GM12892 (cell line): ENCODE results near the gene LRRC36.

Source experiments
- DNase-seq: peaks from one replicate; pipeline ENCODE4 v3.0.0; 2011; ENCODE audit not compliant: insufficient read length
- FAIRE-seq: peaks from 2 replicates; lab custom pipeline; 2011; peaks lifted over from hg19 to GRCh38; lab: Jason Lieb, UNC
- POLR2A ChIP-seq: IDR thresholded peaks from 2 replicates; pipeline ENCODE4 v1.6.1; 2011; ENCODE audit warnings: low read depth, low read length, control low read depth
- POLR2AphosphoS5 ChIP-seq: IDR thresholded peaks from 2 replicates; pipeline ENCODE4 v1.6.1; 2011; ENCODE audit warnings: low read depth, low read length, control low read depth
- TAF1 ChIP-seq: IDR thresholded peaks from 2 replicates; pipeline ENCODE4 v1.6.1; 2011; ENCODE audit warnings: low read depth, mild to moderate bottlenecking, control low read depth, low read length, borderline replicate concordance

LRRC36 gene

GRCh38 chr16:67426950-67427349 is 100.3 kb downstream of the LRRC36 start:
- no peak for DNase-seq
- no peak for FAIRE-seq
- no peak for TF ChIP-seq POLR2A
- no peak for TF ChIP-seq TAF1
- TF ChIP-seq POLR2AphosphoS5 = no peak

- FAIRE-seq (no peak), DNase-seq (peak; percentile 68)
Measured at GRCh38 chr16:67428146-67428731, 101.6 kb downstream of the LRRC36 start.

GRCh38 chr16:67429053-67429798 is 102.6 kb downstream of the LRRC36 start:
- no peak for FAIRE-seq
- TF ChIP-seq POLR2A (no peak), TAF1 (no peak), POLR2AphosphoS5 (no peak)

More at GRCh38 chr16:67428146-67428731, 101.6 kb downstream of the LRRC36 start:
- no peak for TF ChIP-seq POLR2AphosphoS5
- no peak for TF ChIP-seq POLR2A
- TF ChIP-seq TAF1 = no peak

GRCh38 chr16:67429799-67430503 is 103.3 kb downstream of the LRRC36 start:
- FAIRE-seq (no peak), DNase-seq (no peak)
- TF ChIP-seq POLR2A = no peak

More at GRCh38 chr16:67429053-67429798, 102.6 kb downstream of the LRRC36 start:
- no peak for DNase-seq

- FAIRE-seq = no peak
Measured at GRCh38 chr16:67430504-67430976, 103.9 kb downstream of the LRRC36 start.

GRCh38 chr16:67430977-67431774 is 104.6 kb downstream of the LRRC36 start, which contains the start of gene HSD11B2:
Gene HSD11B2 (plus strand): TSS chr16:67431121. CDS start chr16:67431249, 128 bp downstream.
- FAIRE-seq (no peak), DNase-seq (no peak)
- TF ChIP-seq POLR2A (no peak), TAF1 (no peak), POLR2AphosphoS5 (no peak)

More at GRCh38 chr16:67430504-67430976, 103.9 kb downstream of the LRRC36 start:
- TF ChIP-seq POLR2AphosphoS5 = no peak
- no peak for TF ChIP-seq TAF1
- TF ChIP-seq POLR2A = no peak
- no peak for DNase-seq

GRCh38 chr16:67431775-67432505 is 105.3 kb downstream of the LRRC36 start:
- TF ChIP-seq TAF1 (no peak), POLR2AphosphoS5 (no peak), POLR2A (no peak)
- DNase-seq = no peak
- FAIRE-seq = no peak

GRCh38 chr16:67432506-67432890 is 105.9 kb downstream of the LRRC36 start:
- FAIRE-seq = no peak
- no peak for DNase-seq
- TF ChIP-seq POLR2AphosphoS5 = no peak
- TF ChIP-seq TAF1 = no peak
- no peak for TF ChIP-seq POLR2A

GRCh38 chr16:67433131-67433719 is 106.6 kb downstream of the LRRC36 start:
- no peak for DNase-seq
- FAIRE-seq = no peak
- TF ChIP-seq POLR2A (no peak), POLR2AphosphoS5 (no peak), TAF1 (no peak)
